Neural progenitor cell (in vitro differentiated cells): ENCODE data around the gene GGN. TPM values are rescaled to one million over a fixed set of nuclear protein-coding genes. Genes with fewer than 3 reads are reported as not detected.

Experiments used
- DNase-seq: peaks from one replicate; pipeline ENCODE4 v3.0.0-alpha.2; 2016; ENCODE audit warnings: low spot score
- H2AFZ ChIP-seq: fragments of 200-600 bp; sonication (generic); replicated peaks from 2 replicates; pipeline ENCODE4 v1.6.1; 2016; ENCODE audit warnings: antibody characterized with exemption
- H3F3A ChIP-seq: fragments of 200-600 bp; sonication (generic); 2 replicates; pipeline ENCODE4 v1.6.1; 2016; ENCODE audit warnings: antibody characterized with exemption, low read depth
- H3K27ac ChIP-seq: fragments of 200-600 bp; sonication (generic); 2 replicates; pipeline ENCODE4 v1.5.1; 2016; ENCODE audit warnings: mild to moderate bottlenecking
- H3K27me3 ChIP-seq: fragments of 200-600 bp; sonication (generic); 2 replicates; pipeline ENCODE4 v1.6.1; 2016; ENCODE audit warnings: mild to moderate bottlenecking, moderate library complexity
- H3K36me3 ChIP-seq: fragments of 200-600 bp; sonication (generic); 2 replicates; pipeline ENCODE4 v1.5.1; 2016
- H3K4me1 ChIP-seq: fragments of 200-600 bp; sonication (generic); 2 replicates; pipeline ENCODE4 v1.6.1; 2016; ENCODE audit warnings: mixed run types
- H3K4me2 ChIP-seq: fragments of 200-600 bp; sonication (generic); 2 replicates; pipeline ENCODE4 v1.6.1; 2016
- H3K4me3 ChIP-seq: fragments of 200-600 bp; sonication (generic); 2 replicates; pipeline ENCODE4 v1.5.1; 2016
- H3K79me2 ChIP-seq: fragments of 200-600 bp; sonication (generic); 2 replicates; pipeline ENCODE4 v1.6.1; 2016; ENCODE audit warnings: low read depth
- H3K9ac ChIP-seq: fragments of 200-600 bp; sonication (generic); 2 replicates; pipeline ENCODE4 v1.6.1; 2016
- H3K9me3 ChIP-seq: fragments of 200-600 bp; sonication (generic); 2 replicates; pipeline ENCODE4 v1.5.1; 2016; ENCODE audit warnings: low read depth
- H4K20me1 ChIP-seq: fragments of 200-600 bp; sonication (generic); 2 replicates; pipeline ENCODE4 v1.6.1; 2016; ENCODE audit warnings: low read depth
- H3K27ac Mint-ChIP-seq: 3 replicates; pipeline ENCODE4 v1.8.0; 2021; ENCODE audit warnings: mixed read lengths
- H3K27me3 Mint-ChIP-seq: 2 replicates; pipeline ENCODE4 v1.8.0; 2022; ENCODE audit warnings: low read depth, mild to moderate bottlenecking, inconsistent platforms, moderate library complexity, mixed read lengths; ENCODE audit not compliant: insufficient read depth
- H3K36me3 Mint-ChIP-seq: 3 replicates; pipeline ENCODE4 v1.8.0; 2021; ENCODE audit warnings: mixed read lengths
- H3K4me1 Mint-ChIP-seq: 3 replicates; pipeline ENCODE4 v1.8.0; 2021; ENCODE audit warnings: mixed read lengths
- H3K4me3 Mint-ChIP-seq: 3 replicates; pipeline ENCODE4 v1.8.0; 2021; ENCODE audit warnings: mild to moderate bottlenecking, moderate library complexity, mixed read lengths
- H3K9me3 Mint-ChIP-seq: 3 replicates; pipeline ENCODE4 v1.8.0; 2020; ENCODE audit warnings: mixed read lengths
- EZH2 ChIP-seq: fragments of 200-600 bp; sonication (generic); IDR thresholded peaks from 2 replicates; pipeline ENCODE4 v1.6.1; 2017; ENCODE audit warnings: antibody characterized with exemption, mild to moderate bottlenecking, moderate library complexity
- EZH2phosphoT487 ChIP-seq: fragments of 200-600 bp; sonication (generic); IDR thresholded peaks from 2 replicates; pipeline ENCODE4 v1.6.1; 2017; ENCODE audit warnings: antibody characterized with exemption
- total RNA-seq: library from RNA; depleted of rRNA; stranded (reverse); fragments of >200 nt; gene quantifications from 2 replicates; pipeline ENCODE4 v1.2.3, GENCODE V29; 2015; ENCODE audit warnings: low replicate concordance
- TF ChIP-seq, protein P1 (sequence below): fragments of 200-600 bp; sonication (generic); IDR thresholded peaks from 2 replicates; pipeline ENCODE4 v1.5.1; 2017; ENCODE audit warnings: antibody characterized with exemption, mild to moderate bottlenecking

Gene GGN
- total RNA-seq, 1 donor from 2014 or later = not detected

DNA sequence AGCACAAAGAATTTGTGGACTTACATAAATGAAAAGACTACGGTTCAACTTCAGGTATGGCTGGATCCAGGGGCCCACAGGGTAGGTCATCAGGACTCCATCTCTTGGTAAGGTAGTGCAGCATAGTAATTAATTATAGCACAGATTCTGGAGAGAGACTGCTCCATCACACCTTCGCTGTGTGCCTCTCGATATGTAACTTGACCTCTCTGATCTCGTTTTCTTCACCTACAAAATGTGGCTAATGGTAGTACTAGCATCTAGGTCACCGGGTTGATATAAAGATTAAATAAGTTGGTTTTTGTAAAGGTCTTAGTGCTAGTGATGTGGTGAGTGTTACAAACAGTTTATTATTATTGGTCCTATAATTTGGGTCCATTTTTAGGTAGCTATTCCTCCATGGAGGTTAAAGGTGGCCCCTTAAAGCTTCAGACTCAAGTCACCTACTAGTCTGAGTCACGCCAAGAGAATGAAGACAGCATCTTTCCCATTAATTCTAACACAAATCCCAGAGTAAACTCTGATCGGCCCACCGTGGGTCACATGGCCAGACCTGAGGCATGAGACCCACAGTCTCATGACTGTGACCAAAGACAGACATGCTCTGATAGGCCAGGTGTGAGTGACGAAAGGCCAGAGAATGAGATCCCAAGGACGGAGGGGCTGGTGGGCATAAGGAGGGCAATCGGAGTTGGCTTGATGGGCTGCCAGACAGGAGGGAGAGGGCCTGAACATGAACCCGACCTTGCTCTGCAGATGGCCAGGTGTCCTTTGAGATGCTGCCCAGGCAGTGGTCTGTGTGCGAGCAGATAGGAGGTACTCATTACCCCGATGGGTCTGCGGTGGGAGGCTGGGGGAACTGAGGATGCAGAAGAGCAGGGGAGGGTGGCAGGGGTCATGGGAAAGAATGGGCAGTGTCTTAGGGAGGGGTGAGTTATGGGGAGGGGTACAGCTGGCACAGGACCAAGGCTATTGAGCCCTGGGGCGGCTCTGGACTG, 31.8 kb downstream of the GGN start:
- no peak for DNase-seq
- peaks cover 30% of the 10 kb centered on the region for H3K27me3 Mint-ChIP-seq
- no peak overlapping the region for H3K27ac Mint-ChIP-seq

DNA sequence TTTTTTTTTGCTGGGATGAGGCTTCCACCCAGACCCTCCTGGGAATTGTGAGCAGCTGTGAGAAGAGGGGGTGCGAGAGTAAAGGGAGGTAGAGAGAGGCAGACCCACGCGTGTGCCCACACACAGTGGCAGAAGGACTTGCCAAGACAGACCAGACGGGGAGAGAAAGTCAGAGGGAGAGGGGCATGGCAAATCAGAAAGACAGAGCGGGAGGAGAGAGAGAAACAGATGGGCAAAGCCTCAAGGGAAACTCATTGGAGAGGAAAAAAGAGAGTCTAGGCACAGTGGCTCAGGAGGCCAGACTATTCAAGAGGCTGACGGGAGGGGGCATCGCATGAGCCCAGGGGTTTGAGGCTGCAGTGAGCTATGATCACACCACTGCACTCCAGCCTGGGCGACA, 35.2 kb downstream of the GGN start:
- H3K27ac Mint-ChIP-seq = peak overlapping the region; percentile 13
- Histone ChIP-seq H3K79me2 (no peaks in the 10 kb centered on the region), H3K9ac (no peak overlapping the region), H2AFZ (no peak overlapping the region), H4K20me1 (no peaks in the 10 kb centered on the region), H3K9me3 (no peaks in the 10 kb centered on the region), H3K36me3 (no peaks in the 10 kb centered on the region), H3K4me1 (no peaks in the 10 kb centered on the region), H3K27me3 (peaks cover 17% of the 10 kb centered on the region), H3K4me2 (no peak overlapping the region), H3K4me3 (no peak overlapping the region), H3F3A (no peaks in the 10 kb centered on the region), H3K27ac (no peak overlapping the region)
- no peaks in the 10 kb centered on the region for H3K9me3 Mint-ChIP-seq
- no peak for DNase-seq
- no peaks in the 10 kb centered on the region for H3K36me3 Mint-ChIP-seq
- H3K27me3 Mint-ChIP-seq = peaks cover 9% of the 10 kb centered on the region
- TF ChIP-seq EZH2phosphoT487 = no peak
- no peak for TF ChIP-seq EZH2
- no peak overlapping the region for H3K4me3 Mint-ChIP-seq
- H3K4me1 Mint-ChIP-seq = peaks cover 10% of the 10 kb centered on the region

More for the DNA sequence above, 31.8 kb downstream of the GGN start:
- H3K4me1 ChIP-seq = peaks cover under 1% of the 10 kb centered on the region
- H3K27ac ChIP-seq = no peak overlapping the region
- H3K9me3 Mint-ChIP-seq = peaks cover 3% of the 10 kb centered on the region
- H3K27me3 ChIP-seq = peaks cover 51% of the 10 kb centered on the region
- no peaks in the 10 kb centered on the region for H3K36me3 Mint-ChIP-seq
- no peaks in the 10 kb centered on the region for H3K9me3 ChIP-seq
- H3K4me2 ChIP-seq = no peak overlapping the region
- no peaks in the 10 kb centered on the region for H4K20me1 ChIP-seq
- no peak overlapping the region for H3K4me3 Mint-ChIP-seq
- no peak overlapping the region for H2AFZ ChIP-seq
- H3F3A ChIP-seq = peaks cover 3% of the 10 kb centered on the region
- no peak overlapping the region for H3K4me3 ChIP-seq
- no peaks in the 10 kb centered on the region for H3K79me2 ChIP-seq
- no peak overlapping the region for H3K9ac ChIP-seq
- H3K36me3 ChIP-seq = no peaks in the 10 kb centered on the region
- H3K4me1 Mint-ChIP-seq = peaks cover 20% of the 10 kb centered on the region
- no peak for TF ChIP-seq EZH2
- TF ChIP-seq EZH2phosphoT487 = no peak
- TF ChIP-seq, protein P1, sequence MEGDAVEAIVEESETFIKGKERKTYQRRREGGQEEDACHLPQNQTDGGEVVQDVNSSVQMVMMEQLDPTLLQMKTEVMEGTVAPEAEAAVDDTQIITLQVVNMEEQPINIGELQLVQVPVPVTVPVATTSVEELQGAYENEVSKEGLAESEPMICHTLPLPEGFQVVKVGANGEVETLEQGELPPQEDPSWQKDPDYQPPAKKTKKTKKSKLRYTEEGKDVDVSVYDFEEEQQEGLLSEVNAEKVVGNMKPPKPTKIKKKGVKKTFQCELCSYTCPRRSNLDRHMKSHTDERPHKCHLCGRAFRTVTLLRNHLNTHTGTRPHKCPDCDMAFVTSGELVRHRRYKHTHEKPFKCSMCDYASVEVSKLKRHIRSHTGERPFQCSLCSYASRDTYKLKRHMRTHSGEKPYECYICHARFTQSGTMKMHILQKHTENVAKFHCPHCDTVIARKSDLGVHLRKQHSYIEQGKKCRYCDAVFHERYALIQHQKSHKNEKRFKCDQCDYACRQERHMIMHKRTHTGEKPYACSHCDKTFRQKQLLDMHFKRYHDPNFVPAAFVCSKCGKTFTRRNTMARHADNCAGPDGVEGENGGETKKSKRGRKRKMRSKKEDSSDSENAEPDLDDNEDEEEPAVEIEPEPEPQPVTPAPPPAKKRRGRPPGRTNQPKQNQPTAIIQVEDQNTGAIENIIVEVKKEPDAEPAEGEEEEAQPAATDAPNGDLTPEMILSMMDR = no peak

DNA sequence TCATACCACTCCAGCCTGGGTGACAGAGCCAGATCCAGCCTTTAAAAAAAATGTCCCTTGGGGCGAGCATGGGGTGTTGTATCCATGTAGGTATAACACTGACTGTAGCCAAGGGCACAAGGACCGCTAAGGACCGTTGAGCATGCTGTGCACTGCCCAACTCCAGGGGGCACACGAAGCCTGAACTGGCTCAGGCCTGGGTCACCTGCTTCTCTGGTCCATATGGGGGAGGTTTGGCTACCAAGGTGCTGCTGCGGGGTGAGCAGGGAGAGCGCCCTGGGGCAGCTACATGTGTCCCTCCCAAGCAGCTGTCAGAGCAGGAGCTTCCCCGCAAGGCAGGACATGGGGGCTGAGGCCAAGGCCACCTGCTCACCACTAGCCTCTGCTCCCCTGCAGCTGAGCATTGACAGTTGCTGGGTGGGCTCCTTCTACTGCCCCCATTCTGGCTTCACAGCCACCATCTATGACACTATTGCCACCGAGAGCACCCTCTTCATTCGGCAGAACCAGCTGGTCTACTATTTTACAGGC, 35.9 kb downstream of the GGN start:
- Histone ChIP-seq H3K9ac (no peak overlapping the region), H3K36me3 (no peaks in the 10 kb centered on the region), H4K20me1 (no peaks in the 10 kb centered on the region), H3K4me3 (no peak overlapping the region), H3K27ac (no peak overlapping the region), H3K27me3 (peaks cover 10% of the 10 kb centered on the region), H3K4me1 (no peaks in the 10 kb centered on the region), H3F3A (peaks cover 3% of the 10 kb centered on the region), H3K9me3 (no peaks in the 10 kb centered on the region), H2AFZ (no peak overlapping the region), H3K79me2 (no peaks in the 10 kb centered on the region), H3K4me2 (no peak overlapping the region)
- Mint-ChIP-seq H3K4me3 (no peak overlapping the region), H3K36me3 (no peaks in the 10 kb centered on the region), H3K9me3 (no peaks in the 10 kb centered on the region), H3K4me1 (peaks cover 10% of the 10 kb centered on the region), H3K27me3 (peaks cover 6% of the 10 kb centered on the region), H3K27ac (no peak overlapping the region)
- DNase-seq = no peak
- TF ChIP-seq EZH2phosphoT487 (no peak), EZH2 (no peak)
- TF ChIP-seq, protein P1 = no peak
